GM23338 (cell line): ENCODE data around the gene CDR2L.

Experiments used
- CREB1 ChIP-seq: fragments of 250-450 bp; sonication (Bioruptor Pico); IDR thresholded peaks from 2 replicates; pipeline ENCODE4 v1.5.0; 2020; ENCODE audit warnings: low read depth, mild to moderate bottlenecking, moderate library complexity
- CTCF ChIP-seq, 2 experiments: fragments of 200-600 bp in 1 of 2; sonication (generic) in 1 of 2; conservative IDR thresholded peaks; 2 replicates each; pipeline versions ENCODE4 v1.5.1 to v1.6.1; 2016 to 2017; ENCODE audit warnings: antibody characterized with exemption in 2 of 2, low read depth in 2 of 2, mild to moderate bottlenecking in 2 of 2, moderate library complexity in 1 of 2
- ETS1 ChIP-seq: IDR thresholded peaks from 2 replicates; pipeline ENCODE4 v1.6.1; 2016; ENCODE audit warnings: antibody characterized with exemption
- EZH2 ChIP-seq: fragments of 200-600 bp; sonication (generic); IDR thresholded peaks from one replicate; pipeline ENCODE4 v1.8.0; 2017; ENCODE audit warnings: antibody characterized with exemption, mild to moderate bottlenecking, low read depth; ENCODE audit not compliant: unreplicated experiment
- EZH2phosphoT487 ChIP-seq: fragments of 200-600 bp; sonication (generic); IDR thresholded peaks from one replicate; pipeline ENCODE4 v1.8.1; 2018; ENCODE audit warnings: antibody characterized with exemption; ENCODE audit not compliant: unreplicated experiment
- NANOG ChIP-seq: IDR thresholded peaks from 2 replicates; pipeline ENCODE4 v1.6.1; 2016; ENCODE audit warnings: antibody characterized with exemption, borderline replicate concordance
- POLR2AphosphoS5 ChIP-seq: IDR thresholded peaks from 2 replicates; pipeline ENCODE4 v1.6.1; 2016; ENCODE audit warnings: antibody characterized with exemption, low read depth
- REST ChIP-seq: IDR thresholded peaks from one replicate; pipeline ENCODE4 v1.6.1; 2018; ENCODE audit warnings: antibody characterized with exemption; ENCODE audit not compliant: unreplicated experiment

- TF ChIP-seq CREB1, result no peak
- no peak for TF ChIP-seq EZH2phosphoT487
- TF ChIP-seq CTCF (conservative IDR thresholded peaks at IDR 0.05; ENCODE audit: low read depth in 2 of 2), result no peak
- TF ChIP-seq POLR2AphosphoS5, result no peak
- no peak for TF ChIP-seq REST
- TF ChIP-seq EZH2, result no peak
- no peak for TF ChIP-seq ETS1
- TF ChIP-seq NANOG, result no peak
These were observed 60.9 kb downstream of the CDR2L start for GRCh38 chr17:75048249-75048878.
